Pancreas (tissue), 10 donors: ENCODE results near the gene TNNI3. TPM values are rescaled to one million over a fixed set of nuclear protein-coding genes. Genes with fewer than 3 reads are reported as not detected.
A peak's percentile ranks its signal among the peaks of the same experiment; 100 is the strongest.

Experiments used
- ATAC-seq, 4 donors: fragments of 200-7000 bp; cut with Tn5 transposase; one replicate each; pipeline versions ENCODE4 v1.8.0 to v1.9.1; 2020; ENCODE audit warnings: mild to moderate bottlenecking in 4 of 4, moderate library complexity in 4 of 4
- DNase-seq, 6 donors: peaks; one replicate each; pipeline ENCODE4 v3.0.0-alpha.2; 2020
- FAIRE-seq: peaks from 2 replicates; lab custom pipeline; 2012; peaks lifted over from hg19 to GRCh38; lab: Jason Lieb, UNC
- H3K27ac ChIP-seq, 4 donors: fragments of 200-600 bp; sonication (generic); 1 replicate in 3 of 4; 2 replicates in 1 of 4; pipeline versions ENCODE4 v1.5.0 to v1.8.0; 2020
- H3K27me3 ChIP-seq, 4 donors: fragments of 200-600 bp; one replicate each; pipeline ENCODE4 v1.8.0; 2021
- H3K36me3 ChIP-seq, 3 donors: fragments of 200-600 bp; sonication (generic) in 1 of 3; one replicate each; pipeline versions ENCODE4 v1.5.0 to v1.8.0; 2020 to 2021
- H3K4me1 ChIP-seq, 3 donors: fragments of 200-600 bp; one replicate each; pipeline ENCODE4 v1.8.0; 2021
- H3K4me3 ChIP-seq, 4 donors: fragments of 200-600 bp; sonication (generic) in 2 of 4; one replicate each; pipeline versions ENCODE4 v1.5.0 to v1.8.0; 2020 to 2021
- H3K9me3 ChIP-seq, 4 donors: fragments of 200-600 bp; one replicate each; pipeline ENCODE4 v1.8.0; 2021
- CTCF ChIP-seq, 4 donors: fragments of 200-600 bp; sonication (generic) in 3 of 4; IDR thresholded peaks; one replicate each; pipeline versions ENCODE4 v1.5.0 to v1.8.0; 2021; ENCODE audit warnings: antibody characterized with exemption in 4 of 4
- WGBS, 2 donors: extraction: QIAGEN DNeasy Blood & Tissue Kit; methylation state at CpG; one replicate each; pipeline ENCODE4 v1.1.7; 2013; 5-methylcytosine and 5-hydroxymethylcytosine counted together
- intact Hi-C, 3 donors: fragments of 100-400 bp; cut with DNase I; formaldehyde crosslinking; loops; one replicate each; pipeline versions ENCODE4 v1.11.1 to v1.14.2; 2022
- polyA plus RNA-seq, 2 donors: library from polyadenylated mRNA; stranded (reverse); fragments of 200-250 nt; gene quantifications; one replicate each; pipeline ENCODE4 v1.2.3, GENCODE V29; 2013
- total RNA-seq, 6 donors: library from RNA; stranded (reverse); fragmentation: NEBNext Ultra II Directional in 4 of 6; extraction: Animal tissue kit (Norgen Biotek cat#: 25700) in 4 of 6; gene quantifications; one replicate each; pipeline versions ENCODE4 v1.2.1 to v1.2.4, GENCODE V29; 2021 to 2023
- donor health status: healthy with polysubstance abuse.
- donor health status: DM: no; HTN: no; CAD: no; lungs with moderate emphysema.
- donor health status: DM: no; HTN: no; CAD: no.
- donor health status: control.
- donor health status: control.
- donor health status: Bipolar disorder and iron deficiency.
- donor health status: DM: yes; HTN: yes; CAD: no.
- donor health status: DM: no; HTN: no; CAD: no.
- donor health status: DM: no; HTN: no; CAD: no.
- donor health status: DM: yes; HTN: yes; CAD: no.

The TNNI3 gene
- total and polyA plus RNA-seq, 8 donors: 0.66 to 4.1 (median 2.5) TPM; not detected in 4

- Histone ChIP-seq H3K4me3 (peak within 1 kb of the TSS; percentile 16 to 64 (median 37)), H3K9me3 (no peaks in the 10 kb centered on the region), H3K4me1 (peaks cover 0 to 2% (median 0%) of the 10 kb centered on the region in 3 donors), H3K36me3 (no peaks in the 10 kb centered on the region), H3K27me3 (peaks cover 0 to 22% (median 6%) of the 10 kb centered on the region in 4 donors), H3K27ac (peak within 1 kb of the TSS; percentile 31 to 67 (median 46))
- WGBS, 2 donors: 1% methylated on average over 33 of the region's 33 CpGs
- intact Hi-C loops: no loop called here
- ATAC-seq: peak; percentile 97 to 99 (median 98)
- TF ChIP-seq CTCF (IDR thresholded peaks at IDR 0.05): no peak
- FAIRE-seq: no peak
- DNase-seq: peak; percentile 97 to 100 (median 98)
Measured at GRCh38 chr19:55166530-55167268, 9.2 kb upstream of the TNNI3 start, which contains the start of gene DNAAF3. Gene DNAAF3 (minus strand): TSS chr19:55166613. CDS start chr19:55166413, 200 bp downstream.

GRCh38 chr19:55165952-55166529 lies 8.5 kb upstream of the TNNI3 start:
- no peak for FAIRE-seq
- peak; percentile 59 to 88 (median 80) for ATAC-seq
- Histone ChIP-seq H3K4me1 (peaks cover 0 to 2% (median 0%) of the 10 kb centered on the region in 3 donors), H3K9me3 (no peaks in the 10 kb centered on the region), H3K27ac (peak overlapping the region in 1 of 4 donors; percentile 22), H3K27me3 (peaks cover 0 to 26% (median 6%) of the 10 kb centered on the region in 4 donors), H3K4me3 (peak overlapping the region; percentile 16 to 64 (median 37)), H3K36me3 (no peaks in the 10 kb centered on the region)
- WGBS, 2 donors: 1 to 2% methylated on average over 31 to 34 of the region's 34 CpGs
- peak; percentile 53 to 88 (median 69) for DNase-seq
- TF ChIP-seq CTCF (IDR thresholded peaks at IDR 0.05): peak in 1 of 4 donors; percentile 17
- intact Hi-C loops: no loop called here

GRCh38 chr19:55161571-55162322 lies 4.2 kb upstream of the TNNI3 start:
- Histone ChIP-seq H3K27ac (no peak overlapping the region), H3K27me3 (peaks cover 0 to 15% (median 6%) of the 10 kb centered on the region in 4 donors), H3K9me3 (no peaks in the 10 kb centered on the region), H3K36me3 (no peaks in the 10 kb centered on the region), H3K4me1 (no peaks in the 10 kb centered on the region), H3K4me3 (no peak overlapping the region)
- ATAC-seq (no peak), DNase-seq (peak in 1 of 6 donors; percentile 75), FAIRE-seq (no peak)
- TF ChIP-seq CTCF (IDR thresholded peaks at IDR 0.05): no peak
- intact Hi-C loops: no loop called here
- 17 to 18% methylated on average over 49 to 61 of the region's 61 CpGs for WGBS, 2 donors

GRCh38 chr19:55160986-55161365 lies 3.4 kb upstream of the TNNI3 start:
- Histone ChIP-seq H3K27ac (no peak overlapping the region), H3K4me1 (peaks cover 0 to 4% (median 0%) of the 10 kb centered on the region in 3 donors), H3K36me3 (no peaks in the 10 kb centered on the region), H3K9me3 (no peaks in the 10 kb centered on the region), H3K27me3 (peaks cover 0 to 15% (median 6%) of the 10 kb centered on the region in 4 donors), H3K4me3 (no peak overlapping the region)
- WGBS, 2 donors: 16 to 17% methylated on average over 25 to 32 of the region's 32 CpGs
- DNase-seq (peak in 1 of 6 donors; percentile 77), FAIRE-seq (no peak), ATAC-seq (peak in 1 of 4 donors; percentile 5)
- intact Hi-C loops: no loop called here
- no peak for TF ChIP-seq CTCF (IDR thresholded peaks at IDR 0.05)
